Right hindlimb (tissue), 1 donor: ENCODE results near the gene KLC1.
"Not testable (repeated sequence)": the region's sequence is repeated elsewhere in the genome, so short reads cannot be mapped to it uniquely, and the experiment has no call there.

Source experiments
- DNase-seq: peaks from one replicate; pipeline ENCODE4 v3.0.0-alpha.2; 2018

KLC1 gene

DNA sequence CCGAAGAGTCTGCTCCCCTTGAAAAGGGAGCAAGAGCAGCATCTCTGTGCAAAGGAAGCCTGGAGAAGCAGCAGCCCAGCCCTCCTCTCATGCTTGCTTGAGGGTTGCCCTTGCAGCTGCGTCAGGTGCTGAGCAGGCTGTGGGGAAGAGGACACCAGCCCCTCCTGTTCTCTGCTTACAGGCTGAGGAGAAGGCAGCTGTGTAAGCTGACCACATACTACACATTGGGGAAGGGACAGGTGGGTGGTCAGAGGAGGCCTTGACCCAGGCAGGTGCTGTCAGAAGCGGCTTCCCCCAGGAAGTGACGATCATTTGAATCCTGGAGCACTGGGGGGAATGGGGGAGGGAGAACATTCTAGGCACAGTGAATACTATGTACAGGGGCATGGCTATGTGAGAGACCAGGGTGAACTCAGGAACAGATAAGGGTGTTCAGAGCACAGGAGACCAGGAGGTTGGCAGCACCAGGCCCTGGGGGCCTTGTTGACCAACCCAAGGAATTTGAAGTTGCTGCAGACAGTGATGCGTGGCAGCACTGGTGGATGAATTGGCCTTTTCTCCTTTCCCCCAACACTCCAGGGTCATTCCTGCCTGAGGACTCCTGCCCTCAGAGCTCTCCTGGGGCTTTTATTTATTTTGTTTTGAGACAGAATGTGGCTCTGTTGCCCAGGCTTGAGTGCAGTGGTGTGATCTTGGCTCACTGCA, 2.7 kb upstream of the KLC1 start:
- DNase-seq = peak; percentile 24

- DNase-seq = no peak
Measured at GRCh38 chr14:103627073-103628025, 1.7 kb upstream of the KLC1 start.

DNA sequence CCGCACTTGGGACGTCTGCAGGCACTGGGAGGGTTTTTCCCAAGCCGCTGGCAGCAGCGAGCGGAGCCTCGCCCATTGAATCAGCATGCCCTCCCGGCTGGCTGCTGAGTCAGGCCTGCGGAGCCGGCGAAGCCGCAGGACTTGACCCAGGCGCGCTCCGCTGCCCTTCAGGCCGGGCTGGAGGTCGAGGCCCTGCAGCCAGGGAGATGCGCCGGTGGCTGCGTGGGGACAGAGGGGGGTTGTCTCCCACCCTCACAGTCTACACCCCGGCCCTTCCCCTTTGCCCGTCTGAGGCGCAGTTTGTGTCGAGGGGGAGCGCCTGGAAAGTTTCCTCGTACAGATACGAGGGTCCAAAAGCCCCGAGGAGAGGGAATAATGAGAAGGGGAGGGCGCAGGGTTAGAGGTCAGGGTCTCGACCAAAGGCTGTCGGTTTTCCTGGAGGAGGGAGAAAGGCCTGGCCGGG, 759 bp upstream of the KLC1 start:
- DNase-seq = peak; percentile 72

GRCh38 chr14:103629503-103630121, 601 bp downstream of the KLC1 start:
- peak; percentile 70 for DNase-seq

DNA sequence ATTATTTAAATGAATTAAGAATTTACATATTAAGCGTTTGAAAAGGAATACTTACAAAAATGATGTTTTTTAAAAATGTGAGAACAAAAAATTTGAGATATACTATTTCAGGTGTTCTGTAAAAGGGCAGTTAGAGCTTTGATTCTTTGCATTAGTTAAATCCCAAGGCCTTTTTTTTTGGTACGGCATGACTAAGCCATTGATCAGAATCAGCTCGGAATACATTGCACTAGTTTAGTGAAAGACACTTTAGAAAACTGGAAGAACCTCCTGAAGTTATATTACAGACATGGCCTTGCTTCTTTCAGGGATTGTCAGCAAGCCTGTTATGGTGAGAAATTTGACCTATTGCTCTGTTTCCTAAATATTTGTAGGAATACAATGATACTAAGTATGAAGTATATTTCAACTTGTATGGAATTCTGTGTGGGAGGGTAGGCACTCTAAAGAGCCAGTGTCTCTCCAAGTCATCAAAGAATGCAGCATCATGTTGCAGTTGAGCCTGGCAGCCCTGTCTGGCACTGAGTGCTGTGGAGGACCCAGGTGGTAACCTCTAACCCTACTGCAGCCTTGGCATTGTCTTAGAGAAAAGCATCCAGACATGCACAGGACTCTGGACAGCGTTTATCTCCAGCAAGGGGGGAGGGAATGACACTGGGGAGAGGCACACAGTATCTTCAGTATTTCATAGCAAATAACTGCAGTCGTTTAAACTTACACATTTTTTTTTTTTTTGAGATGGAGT, 1.5 kb downstream of the KLC1 start:
- no peak for DNase-seq

DNA sequence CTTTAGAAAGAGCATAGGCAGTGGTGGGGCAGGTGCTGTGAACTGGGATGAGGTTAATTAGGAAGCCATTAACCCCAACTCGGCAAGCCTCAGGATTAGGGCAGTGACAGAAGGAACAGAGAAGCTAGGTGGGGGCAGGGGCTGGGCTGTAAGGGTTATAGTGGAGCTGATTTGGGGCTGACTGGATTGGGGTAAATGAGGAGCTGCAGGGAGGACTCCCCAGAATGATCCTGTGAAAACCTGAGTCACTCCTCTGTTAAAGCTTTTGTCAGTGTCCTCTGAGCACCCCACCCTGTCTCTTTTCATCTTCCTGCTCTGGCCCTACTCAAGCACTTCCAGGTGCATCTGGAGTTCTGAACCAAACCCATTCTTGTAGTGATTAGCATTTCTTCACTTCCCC, 4.4 kb downstream of the KLC1 start:
- no peak for DNase-seq

DNA sequence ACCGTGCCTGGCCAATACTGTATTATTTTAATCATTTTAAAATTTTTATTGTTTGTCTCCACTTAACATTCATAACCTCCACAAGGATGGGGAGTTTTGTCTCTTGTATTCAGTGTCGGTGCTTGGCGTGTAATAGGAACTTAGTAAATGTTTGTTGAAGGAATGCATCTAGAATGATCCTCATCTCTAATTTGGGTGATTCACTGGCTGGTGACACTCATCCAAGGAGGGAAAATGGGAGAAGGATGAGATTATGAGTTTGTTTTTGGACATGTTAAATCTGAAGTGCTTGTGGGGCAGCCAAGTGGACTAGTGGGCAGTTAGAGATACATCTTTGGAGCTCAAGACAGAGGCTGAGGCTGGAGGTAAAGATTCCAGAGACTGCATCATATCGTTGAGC, 5.1 kb downstream of the KLC1 start:
- no peak for DNase-seq

DNA sequence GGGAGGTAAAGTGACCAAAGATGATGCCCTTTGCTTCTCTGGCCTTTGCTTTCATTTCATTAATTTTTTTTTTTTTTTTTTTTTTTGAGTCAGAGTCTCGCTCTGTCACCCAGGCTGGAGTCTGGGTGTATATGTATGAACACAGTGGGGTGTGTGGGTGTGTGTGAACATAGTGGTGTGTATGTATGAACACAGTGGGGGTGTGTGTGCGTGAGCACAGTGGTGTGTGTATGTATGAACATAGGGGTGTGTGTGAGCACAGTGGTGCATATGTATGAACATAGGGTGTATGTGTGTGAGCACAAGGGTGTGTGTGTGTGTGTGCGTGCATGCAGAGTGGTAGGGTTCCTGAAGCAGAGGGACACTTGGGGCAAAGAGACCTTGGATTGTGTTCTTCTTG, 9.6 kb downstream of the KLC1 start:
- no peak for DNase-seq

GRCh38 chr14:103641161-103641560, 12.2 kb downstream of the KLC1 start:
- DNase-seq = no peak

DNA sequence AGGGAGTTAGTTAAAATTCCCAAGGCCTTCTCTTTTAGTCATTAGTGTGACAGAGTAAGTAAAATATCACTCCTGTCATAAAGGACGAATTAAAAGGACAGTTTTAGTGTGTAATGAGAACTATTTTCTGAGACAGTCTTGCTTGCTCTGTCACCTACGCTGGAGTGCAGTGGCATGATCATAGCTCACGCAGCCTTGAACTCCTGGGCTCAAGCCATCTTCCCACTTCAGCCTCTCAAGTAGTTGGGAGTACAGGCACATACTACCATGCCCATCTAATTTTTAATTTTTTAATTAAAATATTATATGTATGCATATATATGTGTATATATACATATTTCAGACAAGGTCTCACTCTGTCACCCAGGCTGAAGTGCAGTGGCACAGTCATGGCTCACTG, 17.2 kb downstream of the KLC1 start:
- DNase-seq = no peak

DNA sequence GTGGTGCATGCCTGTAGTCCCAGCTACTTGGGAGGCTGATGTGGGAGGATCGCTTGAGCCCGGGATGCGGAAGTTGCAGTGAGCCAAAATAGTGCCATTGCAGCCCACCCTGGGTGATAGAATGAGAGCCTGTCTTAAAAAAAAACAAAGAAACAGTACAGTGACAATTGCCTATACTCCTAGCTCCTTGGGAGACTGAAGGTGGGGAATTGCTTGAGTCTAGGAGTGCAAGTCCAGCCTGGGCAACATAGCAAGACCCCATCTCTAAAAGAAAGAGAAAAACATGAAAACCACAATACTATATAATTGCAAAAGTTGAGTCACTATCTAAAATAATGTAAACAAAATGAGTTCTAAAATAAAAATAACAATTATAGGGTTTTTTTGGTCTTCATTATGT, 20.0 kb downstream of the KLC1 start:
- DNase-seq = no peak

DNA sequence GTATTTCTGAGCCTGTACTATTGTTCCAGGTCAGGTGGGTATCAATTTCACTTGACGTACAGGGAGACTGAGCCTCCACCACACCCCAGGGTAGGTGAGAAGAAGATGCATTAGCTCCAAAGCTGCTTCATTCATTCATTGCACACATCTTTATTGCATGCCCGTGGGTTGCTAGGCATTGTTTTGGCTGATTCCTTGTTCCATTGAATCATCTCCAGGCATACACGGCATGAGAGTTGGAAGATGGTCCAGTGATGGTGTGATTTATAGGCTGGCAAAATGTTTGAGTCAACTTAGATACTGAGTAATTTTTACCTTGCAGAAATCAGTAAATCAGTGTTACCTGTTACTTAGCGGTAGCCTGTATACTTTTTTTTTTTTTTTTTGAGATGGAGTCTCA, 21.2 kb downstream of the KLC1 start:
- no peak for DNase-seq

- no peak for DNase-seq
Measured at GRCh38 chr14:103651585-103651984, 22.6 kb downstream of the KLC1 start.

GRCh38 chr14:103652806-103653205, 23.8 kb downstream of the KLC1 start:
- no peak for DNase-seq

GRCh38 chr14:103653336-103653735, 24.3 kb downstream of the KLC1 start:
- not testable (repeated sequence) for DNase-seq

- DNase-seq = no peak
Measured at GRCh38 chr14:103653805-103654204, 24.8 kb downstream of the KLC1 start.

GRCh38 chr14:103654619-103655018, 25.6 kb downstream of the KLC1 start:
- DNase-seq = no peak

- DNase-seq = no peak
Measured at GRCh38 chr14:103656031-103656755, 27.2 kb downstream of the KLC1 start.

- DNase-seq = no peak
Measured at GRCh38 chr14:103656756-103657133, 27.7 kb downstream of the KLC1 start.

DNA sequence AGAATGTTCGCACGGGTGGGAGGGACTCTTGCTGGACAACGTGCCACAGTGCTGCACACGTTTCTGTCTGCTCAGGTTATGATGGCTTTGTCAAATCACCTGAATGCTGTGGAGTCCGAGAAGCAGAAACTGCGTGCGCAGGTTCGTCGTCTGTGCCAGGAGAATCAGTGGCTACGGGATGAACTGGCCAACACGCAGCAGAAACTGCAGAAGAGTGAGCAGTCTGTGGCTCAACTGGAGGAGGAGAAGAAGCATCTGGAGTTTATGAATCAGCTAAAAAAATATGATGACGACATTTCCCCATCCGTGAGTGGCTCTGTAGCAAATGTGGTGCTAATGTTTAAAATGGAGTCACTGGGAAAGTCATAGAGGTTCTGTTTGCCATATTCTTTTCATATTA, 28.5 kb downstream of the KLC1 start:
- no peak for DNase-seq

DNA sequence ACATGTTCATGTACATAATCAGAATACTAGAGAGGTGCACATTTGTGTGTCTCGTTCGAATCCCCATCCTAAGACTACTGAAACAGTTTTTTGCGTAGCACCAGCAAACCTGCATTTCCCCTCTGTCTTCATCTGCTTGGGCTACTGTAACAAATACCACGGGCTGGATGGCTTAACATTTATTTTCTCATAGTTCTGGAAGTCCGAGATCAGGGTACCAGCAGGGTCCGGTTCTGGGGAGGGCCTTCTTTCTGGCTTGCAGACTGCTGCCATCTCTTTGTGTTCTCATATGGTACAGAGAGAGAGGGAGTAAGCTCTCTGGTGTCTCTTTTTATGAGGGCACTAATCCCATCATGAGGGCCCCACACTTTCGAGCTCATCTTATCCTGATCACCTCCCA, 30.6 kb downstream of the KLC1 start:
- no peak for DNase-seq

GRCh38 chr14:103662029-103662428, 33.0 kb downstream of the KLC1 start:
- no peak for DNase-seq
